DMS 273 (cell line): ENCODE results near the gene FOXC1.

Experiments
- DNase-seq: peaks from one replicate; lab custom pipeline; 2025; ENCODE audit not compliant: unreplicated experiment; lab: John Stamatoyannopoulos, UW

Gene FOXC1

DNA sequence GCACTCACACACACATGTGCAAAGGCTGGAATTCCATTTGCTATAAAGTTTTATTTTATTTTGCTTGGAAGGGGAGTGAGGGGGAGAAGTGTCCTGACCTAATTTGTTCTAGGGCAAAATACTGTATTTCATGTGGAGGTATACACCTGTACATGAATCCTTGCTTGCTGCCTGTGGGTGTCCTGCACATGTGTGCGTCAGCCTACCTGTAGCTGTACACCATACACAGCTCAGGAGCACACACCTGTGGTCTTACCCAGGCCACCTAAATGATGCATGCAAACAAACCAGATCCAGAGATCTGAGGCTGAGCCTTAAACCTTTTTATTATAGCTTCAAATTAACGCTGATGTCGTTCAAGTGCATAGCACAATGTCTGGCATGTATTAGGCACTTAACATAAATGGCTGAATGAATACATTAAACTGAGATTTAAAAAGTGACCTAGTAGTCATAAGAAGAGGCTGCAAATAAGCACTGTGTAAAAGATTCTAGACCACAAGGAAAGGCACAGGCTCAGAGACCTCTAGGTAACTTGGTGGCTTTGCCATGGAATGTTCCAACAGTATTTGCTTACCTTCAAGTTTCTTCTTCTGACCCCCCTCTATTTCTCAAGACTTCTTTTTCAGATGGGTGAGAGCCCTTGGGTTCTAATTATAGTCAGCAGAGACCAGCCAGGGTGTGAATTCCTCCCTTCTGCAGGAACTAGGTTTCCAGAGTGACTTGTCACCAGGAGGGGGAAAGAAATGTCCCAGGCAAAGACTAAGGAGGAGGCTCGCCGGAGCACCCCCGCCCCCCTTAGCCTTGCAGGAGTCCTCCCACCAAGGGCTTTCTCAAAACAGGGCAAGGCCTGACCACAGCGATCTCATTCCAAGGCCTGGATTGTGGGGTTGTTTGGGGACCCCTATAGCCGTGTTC is 13.4 kb downstream of the FOXC1 start:
- DNase-seq: no peak

GRCh38 chr6:1623769-1624057 is 14.0 kb downstream of the FOXC1 start:
- DNase-seq: no peak

- no peak for DNase-seq
Measured at GRCh38 chr6:1624058-1624850, 14.5 kb downstream of the FOXC1 start.

DNA sequence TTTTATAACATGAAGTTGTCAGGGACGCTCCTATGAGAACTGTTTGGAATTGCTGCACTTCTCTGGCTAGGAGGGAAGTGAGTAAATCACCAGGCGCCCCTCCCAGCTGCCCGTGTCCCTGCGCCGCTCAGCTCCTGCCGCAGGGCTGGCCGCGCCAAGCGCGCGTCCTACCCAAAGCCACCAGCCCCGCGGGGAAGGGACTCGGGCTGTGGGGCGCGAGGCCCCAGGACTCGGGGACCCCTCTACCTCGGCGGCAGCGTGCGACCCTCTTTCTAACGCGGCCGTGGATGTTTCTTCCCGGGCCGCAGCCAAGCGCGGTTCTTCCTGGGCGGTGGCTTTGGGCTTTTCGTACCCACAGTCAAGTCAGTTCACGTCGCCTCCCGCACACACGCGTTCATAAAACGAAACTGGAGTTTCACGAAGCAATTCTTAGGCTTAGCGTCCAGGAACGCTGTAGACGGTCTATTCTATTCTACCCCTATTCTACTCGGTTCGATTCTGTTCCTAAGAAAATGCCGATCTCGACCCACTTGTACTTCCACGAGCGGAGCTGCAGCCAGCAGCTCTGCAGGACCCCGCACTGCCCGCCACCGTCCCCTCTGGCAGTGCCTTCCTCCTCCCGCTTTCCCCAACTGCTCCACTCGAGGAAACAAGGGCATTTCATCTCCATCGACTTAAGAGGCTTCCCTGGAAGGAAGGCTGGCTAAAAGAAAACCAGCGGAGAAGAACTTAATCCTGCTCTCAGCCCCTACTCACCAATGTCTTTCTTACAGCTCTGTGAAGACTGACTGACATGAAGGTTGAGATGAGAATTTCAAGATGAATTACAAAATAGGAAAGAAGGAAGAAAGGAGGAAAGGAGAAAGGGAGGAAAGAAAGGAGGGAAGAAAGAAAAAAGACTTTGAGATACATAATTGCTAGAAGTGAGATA is 15.4 kb downstream of the FOXC1 start:
- no peak for DNase-seq

DNA sequence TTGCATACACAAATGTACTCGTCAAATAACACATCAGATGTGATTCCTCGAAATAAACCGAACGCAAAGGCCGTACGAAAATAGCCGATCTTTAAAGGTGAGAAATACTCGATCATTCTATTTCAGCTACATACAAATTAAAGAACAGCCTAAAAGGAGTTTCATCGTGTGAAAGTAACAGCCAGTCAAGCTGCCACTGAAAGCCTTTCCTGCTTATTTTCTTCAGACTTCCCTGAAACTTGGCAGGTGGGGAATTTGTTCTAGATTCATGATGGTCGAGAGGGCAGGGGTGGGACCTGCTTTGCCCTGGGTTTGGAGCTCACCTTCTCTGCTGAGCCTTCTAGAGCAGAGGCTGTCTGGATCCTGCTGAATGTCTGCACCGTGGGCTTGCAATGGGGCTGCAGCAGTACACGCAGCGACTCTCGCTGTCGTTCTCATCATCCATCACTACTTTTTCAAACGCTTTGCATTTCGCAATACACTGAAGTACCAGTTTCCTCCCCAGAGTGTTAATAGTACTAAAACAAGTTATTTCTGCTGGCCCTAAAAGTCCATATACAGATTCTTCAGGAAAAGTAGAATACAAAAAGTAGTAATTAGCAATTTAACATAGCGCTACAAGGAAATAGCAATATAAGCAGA is 16.2 kb downstream of the FOXC1 start:
- no peak for DNase-seq

GRCh38 chr6:1626481-1626880 is 16.8 kb downstream of the FOXC1 start:
- no peak for DNase-seq

GRCh38 chr6:1627827-1628560 is 18.3 kb downstream of the FOXC1 start:
- DNase-seq: no peak

DNA sequence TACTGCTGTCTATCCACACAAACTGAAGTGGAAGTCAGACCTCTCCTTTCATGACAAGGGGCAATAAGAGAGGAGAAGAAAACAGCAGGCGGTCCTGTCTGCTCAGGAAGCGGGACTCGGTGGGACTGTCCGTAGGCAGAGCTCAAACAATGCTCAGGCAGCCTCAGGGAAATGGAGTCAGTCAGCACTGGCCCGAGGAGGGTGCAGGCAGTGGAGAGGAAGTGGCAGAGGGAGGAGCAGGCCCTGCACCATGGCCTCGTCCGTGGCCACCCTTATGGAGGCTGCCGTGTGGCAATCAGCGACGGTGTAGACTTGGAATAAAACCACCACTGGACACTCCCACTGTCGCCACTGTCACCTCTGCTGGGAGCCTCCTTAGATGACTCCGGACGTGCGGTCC is 19.6 kb downstream of the FOXC1 start:
- DNase-seq: no peak

DNA sequence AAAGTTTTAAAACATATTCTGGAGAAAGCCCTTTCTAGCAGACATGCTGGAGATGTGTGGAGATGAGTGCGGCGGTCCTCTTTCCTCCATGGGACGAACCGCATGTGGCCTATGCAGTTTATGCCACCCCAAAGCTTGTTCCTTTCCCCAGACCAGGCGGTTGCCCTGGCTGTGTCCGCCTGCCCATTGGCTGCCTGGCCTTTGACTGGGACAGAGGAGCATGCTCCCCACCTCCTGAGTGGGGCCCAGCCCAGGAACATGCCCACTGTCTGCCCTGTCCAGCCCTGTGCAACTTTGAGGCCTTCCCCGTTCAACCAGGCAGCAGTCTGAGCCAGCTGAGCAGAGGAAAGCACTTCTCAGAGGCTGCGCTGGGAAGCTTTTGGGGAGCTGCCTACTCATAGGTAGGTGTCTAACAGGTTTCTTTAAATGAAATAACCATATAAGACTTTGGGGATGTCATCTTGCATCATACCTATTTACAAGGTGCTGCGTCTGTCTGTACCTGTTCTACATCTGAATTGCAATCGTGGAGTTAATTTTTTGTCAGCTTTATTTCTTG is 20.6 kb downstream of the FOXC1 start:
- no peak for DNase-seq

- DNase-seq: no peak
Measured at GRCh38 chr6:1630771-1631217, 21.1 kb downstream of the FOXC1 start.

GRCh38 chr6:1631251-1631650 is 21.5 kb downstream of the FOXC1 start:
- DNase-seq: no peak

DNA sequence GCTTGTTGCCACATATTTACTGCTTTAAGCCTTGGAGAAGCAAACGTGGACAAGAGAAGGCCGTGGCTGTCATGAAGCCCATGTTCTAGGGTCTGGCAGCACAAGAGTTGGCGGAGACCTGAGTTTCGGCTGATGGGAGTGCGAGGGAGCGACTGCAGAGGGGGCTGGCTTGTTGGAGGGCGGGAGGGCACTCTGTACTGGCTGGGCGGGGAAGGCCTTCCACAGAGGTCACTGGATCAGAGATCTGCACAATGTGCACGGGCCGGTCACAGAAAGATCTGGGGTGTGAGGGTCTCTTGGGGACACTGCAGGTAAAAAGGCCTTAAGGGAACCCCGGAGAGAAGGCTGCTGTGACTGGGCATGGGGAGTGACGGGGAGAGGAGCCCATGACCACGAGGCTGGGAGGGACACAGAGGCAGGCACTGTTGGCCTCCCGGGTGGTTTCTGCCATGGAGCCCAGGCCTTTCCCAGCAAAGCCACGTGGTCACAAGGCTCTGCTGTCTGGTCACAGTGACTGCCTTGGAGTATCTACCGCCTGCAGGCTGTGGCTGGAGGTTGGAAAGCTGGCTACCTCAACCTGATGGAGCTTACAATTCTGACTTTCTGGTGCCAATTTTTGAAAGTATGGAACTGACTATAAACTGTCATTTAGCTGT is 23.8 kb downstream of the FOXC1 start:
- no peak for DNase-seq

- no peak for DNase-seq
Measured at GRCh38 chr6:1634081-1634480, 24.4 kb downstream of the FOXC1 start.

DNA sequence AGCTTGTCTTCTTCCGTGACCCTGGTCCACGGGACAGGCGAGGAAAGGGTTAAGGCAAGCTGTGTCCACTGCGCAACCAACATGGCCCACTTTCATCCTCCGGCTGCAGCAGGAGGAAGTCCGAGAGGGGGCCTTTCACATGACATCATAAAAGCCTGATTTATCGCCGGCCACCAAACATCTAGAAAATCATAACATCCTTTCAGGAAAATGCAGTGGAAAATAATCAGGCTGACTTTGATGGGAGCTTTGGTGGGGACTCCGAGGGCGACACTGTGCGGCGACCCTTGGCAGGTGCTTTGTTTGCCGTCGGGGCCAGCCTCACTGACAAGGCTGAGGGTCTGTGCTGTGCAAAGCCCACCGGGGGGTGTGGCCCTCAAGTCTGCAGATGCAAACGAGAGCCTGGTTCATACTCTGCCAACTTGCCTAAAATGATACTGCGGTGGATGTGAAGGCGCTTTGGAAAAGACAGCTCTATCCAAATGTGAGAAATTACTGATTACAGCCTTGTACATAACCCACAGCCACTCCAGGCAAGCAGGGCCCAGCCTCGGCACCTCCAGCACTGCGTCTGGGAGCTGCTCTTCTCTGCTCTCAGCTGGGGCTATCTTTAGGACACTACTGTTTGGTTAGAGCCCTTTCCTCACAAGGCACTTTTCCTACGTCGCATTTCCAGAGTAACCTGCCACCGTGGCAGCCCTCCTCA is 25.7 kb downstream of the FOXC1 start:
- no peak for DNase-seq

DNA sequence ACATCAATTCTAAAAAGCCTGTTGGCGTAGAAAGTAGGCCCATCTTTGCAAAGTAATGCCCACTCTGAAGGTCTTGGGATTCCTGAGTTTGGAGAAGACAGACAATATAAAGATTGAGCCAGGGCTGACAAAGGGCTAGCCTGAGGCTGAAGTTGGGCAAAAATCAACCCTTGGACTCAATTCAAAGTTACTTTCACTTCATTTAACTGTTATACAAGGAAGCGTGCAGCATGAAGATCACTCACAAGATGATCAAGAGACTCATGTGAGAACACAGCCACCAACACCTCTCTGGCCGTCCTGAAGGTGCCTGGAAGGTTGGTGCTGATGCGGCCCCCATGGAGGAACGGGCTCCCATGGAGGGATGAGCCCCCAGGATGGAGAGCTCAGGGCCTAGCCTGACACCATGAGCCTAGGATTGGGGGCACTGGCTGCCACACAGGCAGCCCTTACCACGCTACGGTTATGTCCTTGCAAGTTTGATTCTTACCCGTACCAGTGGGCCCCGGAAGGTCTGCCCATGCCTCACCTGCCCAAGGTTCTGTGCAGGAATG is 26.6 kb downstream of the FOXC1 start:
- DNase-seq: no peak

GRCh38 chr6:1636971-1637871 is 27.5 kb downstream of the FOXC1 start:
- peak; percentile 85 for DNase-seq

DNA sequence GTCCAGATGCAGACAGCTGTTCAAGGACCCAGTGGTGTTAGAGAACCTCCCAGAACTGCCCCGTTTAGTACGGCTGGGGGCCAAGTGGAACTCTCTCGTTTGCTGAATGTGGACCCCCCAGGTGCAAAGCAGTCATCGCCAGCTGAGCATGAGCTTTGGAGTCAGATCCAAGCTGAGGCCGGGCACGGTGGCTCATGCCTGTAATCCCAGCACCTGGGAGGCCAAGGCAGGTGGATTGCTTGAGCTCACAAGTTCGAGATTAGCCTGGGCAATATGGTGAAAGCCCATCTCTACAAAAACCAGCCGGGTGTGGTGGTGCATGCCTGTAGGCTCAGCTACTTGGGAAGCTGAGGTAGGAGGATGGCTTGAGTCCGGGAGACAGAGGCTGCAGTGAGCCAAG is 29.7 kb downstream of the FOXC1 start:
- no peak for DNase-seq
